ENCODE results near the gene IGF1.

GRCh38 chr12:102514696-102515095 is 34.3 kb upstream of the IGF1 start:
- TF ChIP-seq CTCF (IDR thresholded peaks at IDR 0.05 in 4 of 5, conservative IDR thresholded peaks at IDR 0.05 in 1 of 5), result no peak
- no peak for TF ChIP-seq POLR2A (IDR thresholded peaks at IDR 0.05)
